ENCODE measurements around the gene C7orf57. TPM values are rescaled to one million over a fixed set of nuclear protein-coding genes. Genes with fewer than 3 reads are reported as not detected.

Gene C7orf57
- total RNA-seq, 4 donors from 2014 or later = not detected

DNA sequence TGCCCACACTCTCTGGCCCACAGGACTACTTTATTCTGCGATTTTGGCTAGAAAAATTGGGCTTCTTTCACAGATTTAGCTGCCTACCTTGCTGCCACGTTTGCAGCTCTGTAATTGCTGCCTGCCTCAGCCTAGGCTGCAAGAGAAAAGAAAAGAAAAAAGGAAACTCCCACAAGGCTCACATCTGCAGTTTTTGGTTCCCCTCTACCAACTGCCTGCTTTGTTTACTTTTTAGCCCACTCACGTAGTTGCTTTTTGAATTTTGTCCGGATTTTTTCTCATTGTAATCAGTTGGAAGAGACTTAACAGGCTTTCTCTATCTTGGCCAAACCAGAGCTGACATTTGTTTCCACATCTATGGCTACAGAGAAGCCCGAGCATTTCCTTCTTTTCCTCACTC lies 30.7 kb upstream of the C7orf57 start:
- H3K4me3 ChIP-seq = no peak overlapping the region
- no peak for ATAC-seq
- 23 to 24% methylated on average over 3 to 5 of the region's 5 CpGs for WGBS, 2 donors (ENCODE audit: low coverage in 1 of 2)

GRCh38 chr7:48006866-48007265 lies 28.5 kb upstream of the C7orf57 start:
- H3K4me3 ChIP-seq = no peak overlapping the region
- H3K27ac ChIP-seq = no peak overlapping the region
- H3K36me3 ChIP-seq = no peaks in the 10 kb centered on the region
- no peak for ATAC-seq
- no peaks in the 10 kb centered on the region for H3K4me1 ChIP-seq
- 30 to 55% methylated on average over 4 to 6 of the region's 6 CpGs for WGBS, 2 donors (ENCODE audit: low coverage in 1 of 2)
- no peak for TF ChIP-seq POLR2AphosphoS5 (IDR thresholded peaks at IDR 0.05)
- TF ChIP-seq EP300 (IDR thresholded peaks at IDR 0.05) = no peak
- TF ChIP-seq CTCF (IDR thresholded peaks at IDR 0.05) = no peak
- TF ChIP-seq POLR2A (IDR thresholded peaks at IDR 0.05) = no peak
- no peaks in the 10 kb centered on the region for H3K9me3 ChIP-seq
- H3K27me3 ChIP-seq = peaks cover 12% of the 10 kb centered on the region

More for the DNA sequence above, 30.7 kb upstream of the C7orf57 start:
- Histone ChIP-seq H3K9me3 (no peaks in the 10 kb centered on the region), H3K36me3 (no peaks in the 10 kb centered on the region), H3K27me3 (peaks cover 12% of the 10 kb centered on the region), H3K4me1 (no peaks in the 10 kb centered on the region), H3K27ac (no peak overlapping the region)
- no peak for TF ChIP-seq CTCF (IDR thresholded peaks at IDR 0.05)
- no peak for TF ChIP-seq POLR2AphosphoS5 (IDR thresholded peaks at IDR 0.05)
- no peak for TF ChIP-seq POLR2A (IDR thresholded peaks at IDR 0.05)
- TF ChIP-seq EP300 (IDR thresholded peaks at IDR 0.05) = no peak

DNA sequence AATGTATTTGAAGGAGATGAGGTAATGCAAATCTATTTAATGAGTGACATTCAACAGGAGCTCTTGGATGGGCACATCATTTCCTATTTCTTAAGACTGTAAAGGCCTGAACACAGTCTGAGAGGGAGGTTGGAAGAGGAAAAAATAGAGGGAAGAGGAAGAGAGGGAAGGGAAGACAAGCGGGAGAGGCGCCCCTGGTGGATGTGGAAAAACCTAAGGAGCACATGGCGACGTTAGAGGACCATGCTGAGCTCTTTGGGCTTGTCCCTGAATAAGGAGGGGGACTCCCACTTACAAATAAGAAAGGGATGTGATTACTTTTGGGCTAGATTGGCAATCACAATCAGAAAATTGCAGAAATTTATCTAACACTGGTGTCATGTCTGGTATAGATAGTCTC lies 26.1 kb upstream of the C7orf57 start:
- peaks cover 12% of the 10 kb centered on the region for H3K27me3 ChIP-seq
- ATAC-seq = no peak
- H3K9me3 ChIP-seq = no peaks in the 10 kb centered on the region
- H3K4me3 ChIP-seq = no peak overlapping the region
- no peak for TF ChIP-seq POLR2A (IDR thresholded peaks at IDR 0.05)
- TF ChIP-seq EP300 (IDR thresholded peaks at IDR 0.05) = no peak
- TF ChIP-seq CTCF (IDR thresholded peaks at IDR 0.05) = no peak
- no peak for TF ChIP-seq POLR2AphosphoS5 (IDR thresholded peaks at IDR 0.05)
- 74 to 88% methylated on average over 4 of the region's 4 CpGs for WGBS, 2 donors (ENCODE audit: low coverage in 1 of 2)
- H3K27ac ChIP-seq = no peak overlapping the region
- H3K36me3 ChIP-seq = no peaks in the 10 kb centered on the region
- H3K4me1 ChIP-seq = no peaks in the 10 kb centered on the region

GRCh38 chr7:48009954-48010353 lies 25.4 kb upstream of the C7orf57 start:
- Histone ChIP-seq H3K27ac (no peak overlapping the region), H3K4me3 (no peak overlapping the region), H3K4me1 (no peaks in the 10 kb centered on the region), H3K27me3 (peaks cover 12% of the 10 kb centered on the region), H3K36me3 (no peaks in the 10 kb centered on the region), H3K9me3 (no peaks in the 10 kb centered on the region)
- WGBS, 2 donors (ENCODE audit: low coverage in 1 of 2) = 74 to 86% methylated on average over 2 to 3 of the region's 4 CpGs
- TF ChIP-seq POLR2A (IDR thresholded peaks at IDR 0.05) (no peak), POLR2AphosphoS5 (IDR thresholded peaks at IDR 0.05) (no peak), EP300 (IDR thresholded peaks at IDR 0.05) (no peak)
- ATAC-seq = no peak

DNA sequence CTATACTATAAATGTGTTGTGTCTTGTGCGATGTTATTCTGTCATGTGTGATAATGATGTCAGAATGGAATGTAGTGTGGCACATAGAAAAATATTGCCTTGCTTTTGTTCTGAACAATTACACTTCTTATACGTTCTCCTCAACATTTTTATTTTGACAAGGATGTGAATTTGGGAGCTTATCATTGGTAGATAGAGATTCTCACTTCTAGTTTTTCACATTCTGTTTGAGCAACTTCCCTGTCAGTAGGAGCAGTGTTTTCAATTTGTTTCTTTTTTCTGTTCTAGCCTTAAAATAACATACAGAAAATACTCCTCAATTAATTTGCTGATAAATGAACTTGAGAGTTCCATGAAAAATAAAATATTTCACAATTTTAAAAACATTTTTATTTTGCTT lies 24.0 kb upstream of the C7orf57 start:
- 43 to 62% methylated on average over 2 of the region's 2 CpGs for WGBS, 2 donors (ENCODE audit: low coverage in 1 of 2)
- H3K27me3 ChIP-seq = peaks cover 12% of the 10 kb centered on the region
- no peak overlapping the region for H3K27ac ChIP-seq
- H3K36me3 ChIP-seq = no peaks in the 10 kb centered on the region
- no peaks in the 10 kb centered on the region for H3K9me3 ChIP-seq
- TF ChIP-seq POLR2A (IDR thresholded peaks at IDR 0.05) (no peak), EP300 (IDR thresholded peaks at IDR 0.05) (no peak)
- H3K4me3 ChIP-seq = no peak overlapping the region
- ATAC-seq = no peak
- no peaks in the 10 kb centered on the region for H3K4me1 ChIP-seq

DNA sequence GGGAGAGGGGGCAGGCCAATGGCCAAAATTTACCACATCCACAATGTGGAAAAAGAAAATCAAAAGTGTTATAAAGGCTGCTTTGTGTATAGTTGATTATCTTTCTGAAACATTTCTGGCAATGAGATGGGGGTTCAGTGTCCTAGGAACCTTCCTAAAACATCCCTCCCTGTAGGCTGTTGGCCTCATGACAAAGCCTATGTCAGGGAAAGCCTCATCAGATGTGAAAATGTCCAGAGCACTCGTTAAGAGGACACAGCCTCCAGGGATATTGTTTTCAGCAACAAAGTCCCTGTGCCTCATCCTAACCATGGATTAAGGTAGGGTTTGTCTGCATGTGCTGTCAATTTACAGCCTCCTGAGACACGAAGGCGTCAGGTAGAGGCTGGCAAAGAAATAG lies 23.4 kb upstream of the C7orf57 start:
- WGBS, 2 donors (ENCODE audit: low coverage in 1 of 2) = 49 to 80% methylated on average over 2 to 3 of the region's 3 CpGs
- TF ChIP-seq POLR2A (IDR thresholded peaks at IDR 0.05) (no peak), CTCF (IDR thresholded peaks at IDR 0.05) (no peak), POLR2AphosphoS5 (IDR thresholded peaks at IDR 0.05) (no peak), EP300 (IDR thresholded peaks at IDR 0.05) (no peak)
- no peak for ATAC-seq
- H3K9me3 ChIP-seq = no peaks in the 10 kb centered on the region
- no peak overlapping the region for H3K27ac ChIP-seq
- peaks cover 7% of the 10 kb centered on the region for H3K27me3 ChIP-seq
- no peak overlapping the region for H3K4me3 ChIP-seq
- H3K36me3 ChIP-seq = no peaks in the 10 kb centered on the region
- H3K4me1 ChIP-seq = no peaks in the 10 kb centered on the region

Data from gastroesophageal sphincter (tissue), 4 donors.